ENCODE data around the gene FRG2.
"Not testable (repeated sequence)": the region's sequence is repeated elsewhere in the genome, so short reads cannot be mapped to it uniquely, and the experiment has no call there.

Gene FRG2

DNA sequence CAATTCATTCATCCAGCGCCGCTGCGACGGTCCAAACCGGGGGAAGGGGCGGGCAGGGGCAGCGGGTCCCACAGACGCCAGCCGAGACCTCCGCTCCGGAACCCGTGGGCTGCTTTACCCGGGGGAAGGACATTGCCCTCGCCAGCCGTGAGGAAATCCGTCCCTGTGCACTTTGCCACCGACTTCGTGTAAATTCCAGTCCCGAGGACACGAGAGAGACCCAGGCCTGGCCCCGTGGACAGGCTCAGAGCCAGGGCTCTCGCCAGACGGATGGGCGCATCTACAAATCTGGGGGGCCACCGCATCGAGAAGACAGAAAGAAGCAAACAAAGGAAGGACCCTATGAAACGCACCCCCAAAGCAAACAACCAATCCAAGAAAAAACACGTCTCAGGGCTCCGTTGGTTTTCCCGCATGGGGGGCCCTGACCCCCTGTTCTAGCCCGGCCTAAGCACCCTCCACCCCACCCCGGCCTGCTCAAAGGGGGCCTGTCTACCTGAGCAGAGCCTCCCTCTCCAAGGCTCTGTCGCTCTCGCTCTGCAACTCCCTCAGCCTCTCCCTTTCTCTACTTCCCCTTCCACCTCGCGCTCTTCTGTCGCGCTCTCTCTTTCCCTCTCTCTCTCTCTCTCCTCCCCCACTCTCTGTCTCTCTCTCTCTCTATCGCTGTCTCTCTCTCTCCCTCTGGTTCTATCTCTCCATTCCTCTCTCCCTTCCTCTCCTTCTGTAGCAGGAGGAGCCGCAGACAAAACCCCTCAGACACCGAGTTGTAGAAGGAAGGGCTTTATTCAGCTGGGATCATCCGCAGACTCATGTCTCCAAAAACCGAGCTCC lies 11.3 kb downstream of the FRG2 start:
- DNase-seq = no peak

DNA sequence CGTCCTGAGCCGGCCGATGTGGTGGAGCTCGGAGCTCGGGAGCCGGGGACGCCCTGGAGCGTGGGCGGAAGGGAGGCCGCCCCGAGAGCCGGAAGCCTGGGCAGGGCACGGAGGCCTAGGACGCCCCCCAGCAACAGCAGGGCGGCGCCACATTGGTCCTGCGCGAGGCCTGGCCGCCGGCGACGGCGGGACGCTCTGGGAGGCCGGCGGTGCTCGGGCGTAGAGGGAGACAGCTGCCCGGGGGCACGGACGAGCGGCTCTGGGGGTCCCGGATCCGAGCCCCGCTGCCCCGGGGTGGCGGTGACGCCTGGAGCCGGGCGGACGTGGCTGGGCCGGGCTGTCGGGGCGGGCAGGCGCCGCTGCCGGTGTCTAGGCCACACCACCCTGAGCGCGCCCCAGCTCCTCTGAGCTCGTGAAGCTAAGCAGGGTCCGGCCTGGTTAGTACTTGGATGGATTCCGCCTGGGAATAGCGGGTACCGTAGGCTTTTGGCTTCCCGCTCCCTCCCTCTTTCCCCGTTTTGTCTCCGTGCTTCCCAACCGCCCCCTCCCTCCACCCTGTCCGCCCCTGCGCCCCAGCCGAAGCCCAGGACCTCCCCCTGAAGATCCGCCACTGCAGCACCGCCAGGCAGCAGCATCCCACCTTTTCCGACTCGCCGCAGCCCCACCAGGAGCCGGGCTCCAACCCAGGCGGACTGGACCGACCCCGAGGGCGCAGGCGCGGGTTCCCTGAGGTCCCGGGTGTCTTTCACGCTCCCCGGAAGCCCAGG lies 12.1 kb downstream of the FRG2 start:
- no peak for DNase-seq

DNA sequence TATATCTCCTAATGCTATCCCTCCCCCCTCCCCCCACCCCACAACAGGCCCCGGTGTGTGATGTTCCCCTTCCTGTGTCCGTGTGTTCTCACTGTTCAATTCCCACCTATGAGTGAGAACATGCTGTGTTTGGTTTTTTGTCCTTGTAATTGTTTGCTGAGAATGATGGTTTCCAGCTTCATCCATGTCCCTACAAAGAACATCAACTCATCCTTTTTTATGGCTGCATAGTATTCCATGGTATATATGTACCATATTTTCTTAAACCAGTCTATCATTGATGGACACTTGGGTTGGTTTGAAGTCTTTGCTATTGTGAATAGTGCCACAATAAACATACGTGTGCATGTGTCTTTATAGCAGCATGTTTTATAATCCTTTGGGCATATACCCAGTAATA lies 37.1 kb downstream of the FRG2 start:
- not testable (repeated sequence) for DNase-seq

DNA sequence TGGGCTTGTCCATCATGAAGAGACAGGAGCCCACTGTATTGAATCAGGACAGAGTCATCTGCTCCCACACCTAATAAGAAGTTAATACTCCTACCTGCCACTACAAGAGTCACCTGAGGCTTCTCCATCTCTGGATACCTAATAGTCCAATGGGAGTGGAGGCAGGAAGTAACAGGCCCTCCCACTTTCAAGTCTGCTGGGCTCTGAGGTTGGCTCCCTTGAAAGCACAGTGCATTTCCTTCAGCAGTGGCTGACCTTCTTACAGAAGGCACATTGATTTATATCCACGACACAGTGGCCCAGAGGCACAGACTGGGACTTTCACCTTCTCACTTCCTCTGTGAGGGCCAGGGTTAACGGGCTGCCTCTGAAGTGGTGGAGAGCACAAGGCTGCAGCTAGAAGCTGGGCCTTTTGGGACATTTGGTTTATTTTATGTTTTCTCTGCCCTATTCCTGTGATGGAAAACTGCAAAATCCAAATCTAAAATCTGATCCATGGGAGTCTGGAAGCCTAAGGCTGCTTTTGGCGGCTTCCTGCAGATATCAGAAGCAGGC lies 38.1 kb downstream of the FRG2 start:
- DNase-seq = no peak

DNA sequence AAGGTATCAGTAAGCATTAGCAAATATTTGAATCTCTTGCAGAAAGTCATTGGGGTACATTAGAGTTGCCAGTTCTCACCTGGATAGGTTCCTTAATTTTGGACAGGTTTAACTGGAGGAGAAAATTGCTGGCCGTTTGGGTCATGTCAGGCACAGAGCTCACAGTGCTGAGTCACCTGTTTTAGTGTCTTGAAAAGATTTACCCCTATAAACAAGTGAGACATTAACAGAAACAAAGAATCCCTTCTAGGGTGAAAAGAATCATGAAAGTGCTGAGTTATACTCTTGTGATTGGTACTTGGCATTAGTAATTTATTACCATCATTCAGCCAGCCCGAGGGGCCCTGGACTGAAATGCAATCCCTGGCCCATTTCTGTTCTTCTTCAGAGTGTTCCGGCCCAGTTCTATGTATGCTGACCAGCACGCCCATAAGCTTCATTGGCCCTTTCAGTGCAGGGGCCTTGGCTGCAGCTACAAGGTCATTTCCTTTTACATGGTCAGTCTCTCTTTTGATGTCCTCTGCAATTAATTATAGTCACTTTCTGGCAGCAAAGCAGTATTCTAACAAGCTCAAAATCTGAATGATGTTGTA lies 41.3 kb downstream of the FRG2 start:
- DNase-seq = not testable (repeated sequence)

DNA sequence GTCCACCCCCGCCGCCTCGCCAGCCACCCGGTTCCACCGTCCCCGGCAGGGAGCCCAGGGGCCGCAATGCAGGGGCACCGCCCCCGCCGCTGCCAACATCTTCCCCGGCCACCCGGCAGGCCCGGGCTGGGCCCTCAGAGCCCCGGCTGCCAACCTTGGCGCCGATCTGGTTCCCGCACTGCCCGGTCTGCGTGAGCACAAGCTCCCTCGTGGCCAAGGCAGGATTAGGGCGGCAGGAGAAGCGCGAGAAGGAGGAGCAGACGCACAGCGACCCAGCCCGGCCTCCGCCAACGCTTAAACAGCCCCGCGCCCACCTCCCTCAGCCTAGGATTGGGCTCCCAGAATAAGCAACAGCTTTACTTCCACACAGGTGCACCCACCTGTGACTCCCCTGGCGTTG lies 42.4 kb downstream of the FRG2 start:
- not testable (repeated sequence) for DNase-seq

DNA sequence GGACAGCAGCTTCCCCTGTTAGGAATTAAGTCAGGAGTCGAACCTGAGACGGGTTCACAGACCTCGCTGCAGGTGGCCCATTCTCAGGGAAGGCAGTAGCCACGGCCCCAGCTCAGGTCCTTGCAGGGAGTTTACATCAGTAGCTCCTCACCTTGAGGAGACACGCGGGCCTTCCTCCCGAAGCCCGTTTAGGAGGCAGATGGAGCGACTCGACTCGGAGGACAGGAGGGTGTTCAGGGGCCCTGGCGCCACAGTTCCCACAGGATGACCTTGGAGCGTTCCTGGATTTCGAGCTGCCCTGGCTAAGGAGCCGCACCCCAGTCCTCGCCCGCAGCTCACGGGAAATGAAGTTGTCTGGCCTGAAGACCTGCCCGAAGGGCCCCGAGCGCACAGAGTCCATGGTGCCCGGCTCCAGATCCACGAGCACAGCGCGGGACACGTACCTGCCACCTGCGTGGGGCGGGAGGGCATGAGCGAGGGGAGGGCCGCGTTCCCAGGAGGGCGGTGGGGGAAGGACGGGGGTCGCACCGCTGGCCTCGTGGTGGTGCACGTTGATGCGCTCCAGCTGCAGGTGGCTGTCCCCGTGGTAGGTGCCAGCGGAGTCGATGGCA lies 43.0 kb downstream of the FRG2 start:
- not testable (repeated sequence) for DNase-seq

DNA sequence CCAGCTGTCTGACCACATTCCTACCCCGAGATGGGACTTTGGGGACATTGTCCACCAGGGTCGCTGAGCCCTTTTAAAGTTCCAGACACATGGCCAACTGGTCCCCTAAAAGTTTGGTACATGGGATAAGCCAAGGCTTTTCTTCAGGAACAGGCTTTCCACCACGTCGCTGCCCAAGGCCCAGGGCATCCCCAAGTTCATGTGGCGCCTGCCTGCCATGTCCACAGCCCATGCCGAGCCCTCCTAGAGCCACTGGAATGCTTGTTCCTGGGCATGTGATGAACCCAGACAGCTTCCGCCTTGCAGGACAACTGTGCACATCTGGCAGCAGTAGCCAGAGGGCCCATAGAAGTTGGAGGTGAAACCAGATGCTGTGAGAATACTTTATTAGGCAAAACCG lies 45.1 kb downstream of the FRG2 start:
- DNase-seq = no peak

DNA sequence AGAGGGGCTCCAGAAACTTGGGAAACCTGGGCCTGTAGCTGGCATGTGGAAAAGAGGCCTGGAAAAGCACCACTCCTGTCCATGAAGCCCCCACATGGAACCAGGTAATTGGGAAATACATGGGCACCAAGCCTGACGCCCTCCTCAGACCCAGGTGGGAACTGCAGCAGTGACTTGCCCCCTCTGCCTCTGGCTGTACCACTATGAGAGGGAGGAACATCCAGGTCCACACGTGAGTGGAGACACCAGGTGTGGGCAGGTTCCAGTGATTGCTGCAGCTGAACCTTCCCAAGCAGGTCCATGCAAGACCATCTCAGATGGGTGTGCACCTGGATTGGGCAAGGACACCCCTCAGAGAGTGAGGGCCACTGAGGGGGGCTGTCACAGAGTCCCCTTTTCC lies 46.8 kb downstream of the FRG2 start:
- not testable (repeated sequence) for DNase-seq

DNA sequence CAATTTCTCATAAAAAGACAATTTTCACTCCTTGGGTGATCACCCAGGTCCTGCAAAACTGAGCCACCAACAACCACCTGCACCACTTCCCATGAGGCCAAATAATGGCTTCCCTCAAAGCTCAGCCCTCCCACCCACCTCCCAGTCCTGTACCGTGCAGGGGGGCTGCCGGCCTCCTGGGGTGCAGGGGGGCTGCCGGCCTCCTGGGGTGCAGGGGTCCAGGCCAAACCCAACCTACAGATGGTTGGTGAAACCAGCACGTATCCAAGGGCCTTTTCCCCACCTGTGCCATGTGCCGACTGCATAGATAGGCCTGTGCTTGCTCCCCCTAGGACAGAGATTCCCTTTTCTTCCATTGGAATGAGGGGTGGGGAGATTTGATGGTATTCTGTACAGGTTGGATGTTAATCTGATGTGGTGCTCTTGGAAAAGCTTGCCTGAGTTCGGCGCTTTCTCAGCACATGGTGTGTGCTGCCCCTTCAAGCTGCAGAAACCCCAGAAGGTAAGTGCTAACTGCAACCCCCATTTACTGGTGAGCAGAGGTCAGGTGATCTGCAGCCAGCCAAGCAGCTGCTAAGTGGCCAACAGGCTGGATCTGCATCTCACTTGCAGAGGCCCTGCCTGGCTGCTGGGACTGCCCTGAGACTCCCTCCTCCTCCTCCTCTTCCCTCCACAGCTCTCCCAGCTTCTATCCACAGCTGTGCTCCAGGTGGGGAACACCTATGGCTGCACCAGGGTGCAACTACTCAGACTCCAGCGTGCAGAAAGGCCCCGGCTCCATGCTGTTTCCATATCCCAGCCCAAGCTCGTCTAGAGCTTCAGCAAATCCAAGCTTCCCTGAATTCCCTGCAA lies 47.6 kb downstream of the FRG2 start:
- no peak for DNase-seq
